K562 (cell line): ENCODE results near the gene RETREG2. TPM values are rescaled to one million over a fixed set of nuclear protein-coding genes. Genes with fewer than 3 reads are reported as not detected.

Source experiments
- CHD4 ChIP-seq: fragments of 200-600 bp; sonication (generic); IDR thresholded peaks from 3 replicates; pipeline ENCODE4 v1.6.1; 2012; ENCODE audit warnings: low read depth, mild to moderate bottlenecking, mixed read lengths, low read length, inconsistent platforms; ENCODE audit not compliant: insufficient read depth, insufficient replicate concordance, poor library complexity, severe bottlenecking
- ILF3 ChIP-seq: fragments of 450-650 bp; IDR thresholded peaks from 2 replicates; pipeline ENCODE4 v1.6.1; 2018; ENCODE audit warnings: antibody characterized with exemption, mild to moderate bottlenecking, moderate library complexity, borderline replicate concordance
- NFXL1 ChIP-seq: fragments of 450-650 bp; formaldehyde crosslinking; IDR thresholded peaks from 2 replicates; pipeline ENCODE4 v1.4.0; 2021; ENCODE audit warnings: mild to moderate bottlenecking
- RBM14 ChIP-seq: fragments of 200-400 bp; formaldehyde crosslinking; IDR thresholded peaks from 2 replicates; pipeline ENCODE4 v1.6.1; 2018; ENCODE audit warnings: low read depth, mild to moderate bottlenecking, low read length, moderate library complexity, borderline replicate concordance; ENCODE audit not compliant: insufficient read depth
- THRAP3 ChIP-seq: fragments of 450-650 bp; IDR thresholded peaks from 2 replicates; pipeline ENCODE4 v1.6.1; 2016; ENCODE audit warnings: mild to moderate bottlenecking, inconsistent platforms, borderline replicate concordance
- ZFX ChIP-seq: sonication (generic); formaldehyde crosslinking; IDR thresholded peaks from 2 replicates; pipeline ENCODE4 v1.8.0; 2022; ENCODE audit warnings: mild to moderate bottlenecking, missing genetic modification reagents, moderate library complexity
- ZNF780A ChIP-seq: fragments of 250-450 bp; sonication (Bioruptor Pico); IDR thresholded peaks from 2 replicates; pipeline ENCODE4 v1.5.0; 2021; ENCODE audit warnings: mild to moderate bottlenecking
- polyA plus RNA-seq, 8 experiments: library from polyadenylated mRNA; depleted of rRNA in 4 of 8; stranded (reverse) in 5 of 8; unstranded in 3 of 8; fragments of >200 nt; fragmentation: Nextera tagmentation in 2 of 8; fragmentation: Illumina TruSeq in 1 of 8; extraction: Ambion mirVana in 2 of 8; extraction: Trizol in 1 of 8; gene quantifications; 2 replicates each; pipeline versions ENCODE4 v1.2.1 to v1.2.3, GENCODE V29; 2011 to 2014; ENCODE audit warnings: inconsistent platforms in 1 of 8, missing spikeins in 1 of 8
- total RNA-seq, 7 experiments: library from RNA; depleted of rRNA in 6 of 7; stranded (reverse); fragments of >200 nt in 6 of 7; fragmentation: Illumina TruSeq in 2 of 7; extraction: Trizol in 2 of 7; gene quantifications; 2 replicates each; pipeline versions ENCODE4 v1.2.1 to v1.2.3, GENCODE V29; 2011 to 2021; ENCODE audit warnings: low replicate concordance in 1 of 7
- TF ChIP-seq, protein P1 (sequence below): fragments of 450-650 bp; IDR thresholded peaks from 2 replicates; pipeline ENCODE4 v1.6.1; 2016; ENCODE audit warnings: mild to moderate bottlenecking, moderate library complexity
- TF ChIP-seq, protein P2 (sequence below), 2 experiments: fragments of 450-650 bp; IDR thresholded peaks; 2 replicates each; pipeline ENCODE4 v1.6.1; 2018; ENCODE audit warnings: mild to moderate bottlenecking in 2 of 2, low read depth in 1 of 2; ENCODE audit not compliant: partially characterized antibody in 2 of 2

The RETREG2 gene
- total and polyA plus RNA-seq, 9 of the 15 experiments (the other 6 are each of a cell fraction or from before 2014, with no cell fraction given) = 4.9 to 40.1 (median 19.2) TPM

DNA sequence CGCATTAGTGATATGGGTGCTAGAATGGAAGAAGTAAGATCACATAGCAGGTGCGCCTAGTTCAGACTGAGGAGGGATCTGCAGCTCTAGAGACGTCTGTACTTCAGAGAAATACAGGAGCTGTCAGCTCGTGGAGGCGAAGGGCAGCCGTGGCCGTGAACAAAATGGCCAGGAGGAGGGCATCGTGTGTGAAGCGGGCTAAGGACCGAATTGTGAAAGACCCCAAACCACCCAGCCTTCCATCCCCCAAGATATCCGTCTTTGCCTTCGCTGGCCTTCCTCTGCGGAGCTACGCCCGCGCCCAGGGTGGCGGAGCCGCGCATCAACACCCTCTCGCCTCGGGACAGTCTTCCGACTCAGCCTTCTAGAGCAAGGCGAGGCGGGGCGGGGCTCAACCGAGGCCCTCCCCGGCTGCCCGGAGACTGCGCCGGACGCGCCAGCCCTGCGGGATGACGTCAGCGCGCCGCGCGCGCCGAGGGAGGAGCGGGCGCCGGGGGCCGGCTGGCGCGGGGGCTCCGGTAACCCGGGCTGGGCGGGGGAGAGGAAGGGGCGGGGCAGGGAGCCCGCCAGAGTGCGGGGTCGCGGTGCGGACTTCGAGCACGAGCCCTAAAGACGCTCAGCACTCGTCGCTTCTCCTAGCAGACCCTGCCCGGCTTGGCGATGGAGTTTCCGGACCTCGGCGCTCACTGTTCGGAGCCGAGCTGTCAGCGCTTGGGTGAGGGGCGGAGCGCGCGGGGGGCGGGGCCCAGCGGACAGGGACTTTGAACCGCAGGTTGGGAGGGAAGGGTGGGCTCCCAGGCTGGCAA, 28.5 kb downstream of the RETREG2 start, which contains the start of gene ZFAND2B (continued):
- TF ChIP-seq, protein P1, sequence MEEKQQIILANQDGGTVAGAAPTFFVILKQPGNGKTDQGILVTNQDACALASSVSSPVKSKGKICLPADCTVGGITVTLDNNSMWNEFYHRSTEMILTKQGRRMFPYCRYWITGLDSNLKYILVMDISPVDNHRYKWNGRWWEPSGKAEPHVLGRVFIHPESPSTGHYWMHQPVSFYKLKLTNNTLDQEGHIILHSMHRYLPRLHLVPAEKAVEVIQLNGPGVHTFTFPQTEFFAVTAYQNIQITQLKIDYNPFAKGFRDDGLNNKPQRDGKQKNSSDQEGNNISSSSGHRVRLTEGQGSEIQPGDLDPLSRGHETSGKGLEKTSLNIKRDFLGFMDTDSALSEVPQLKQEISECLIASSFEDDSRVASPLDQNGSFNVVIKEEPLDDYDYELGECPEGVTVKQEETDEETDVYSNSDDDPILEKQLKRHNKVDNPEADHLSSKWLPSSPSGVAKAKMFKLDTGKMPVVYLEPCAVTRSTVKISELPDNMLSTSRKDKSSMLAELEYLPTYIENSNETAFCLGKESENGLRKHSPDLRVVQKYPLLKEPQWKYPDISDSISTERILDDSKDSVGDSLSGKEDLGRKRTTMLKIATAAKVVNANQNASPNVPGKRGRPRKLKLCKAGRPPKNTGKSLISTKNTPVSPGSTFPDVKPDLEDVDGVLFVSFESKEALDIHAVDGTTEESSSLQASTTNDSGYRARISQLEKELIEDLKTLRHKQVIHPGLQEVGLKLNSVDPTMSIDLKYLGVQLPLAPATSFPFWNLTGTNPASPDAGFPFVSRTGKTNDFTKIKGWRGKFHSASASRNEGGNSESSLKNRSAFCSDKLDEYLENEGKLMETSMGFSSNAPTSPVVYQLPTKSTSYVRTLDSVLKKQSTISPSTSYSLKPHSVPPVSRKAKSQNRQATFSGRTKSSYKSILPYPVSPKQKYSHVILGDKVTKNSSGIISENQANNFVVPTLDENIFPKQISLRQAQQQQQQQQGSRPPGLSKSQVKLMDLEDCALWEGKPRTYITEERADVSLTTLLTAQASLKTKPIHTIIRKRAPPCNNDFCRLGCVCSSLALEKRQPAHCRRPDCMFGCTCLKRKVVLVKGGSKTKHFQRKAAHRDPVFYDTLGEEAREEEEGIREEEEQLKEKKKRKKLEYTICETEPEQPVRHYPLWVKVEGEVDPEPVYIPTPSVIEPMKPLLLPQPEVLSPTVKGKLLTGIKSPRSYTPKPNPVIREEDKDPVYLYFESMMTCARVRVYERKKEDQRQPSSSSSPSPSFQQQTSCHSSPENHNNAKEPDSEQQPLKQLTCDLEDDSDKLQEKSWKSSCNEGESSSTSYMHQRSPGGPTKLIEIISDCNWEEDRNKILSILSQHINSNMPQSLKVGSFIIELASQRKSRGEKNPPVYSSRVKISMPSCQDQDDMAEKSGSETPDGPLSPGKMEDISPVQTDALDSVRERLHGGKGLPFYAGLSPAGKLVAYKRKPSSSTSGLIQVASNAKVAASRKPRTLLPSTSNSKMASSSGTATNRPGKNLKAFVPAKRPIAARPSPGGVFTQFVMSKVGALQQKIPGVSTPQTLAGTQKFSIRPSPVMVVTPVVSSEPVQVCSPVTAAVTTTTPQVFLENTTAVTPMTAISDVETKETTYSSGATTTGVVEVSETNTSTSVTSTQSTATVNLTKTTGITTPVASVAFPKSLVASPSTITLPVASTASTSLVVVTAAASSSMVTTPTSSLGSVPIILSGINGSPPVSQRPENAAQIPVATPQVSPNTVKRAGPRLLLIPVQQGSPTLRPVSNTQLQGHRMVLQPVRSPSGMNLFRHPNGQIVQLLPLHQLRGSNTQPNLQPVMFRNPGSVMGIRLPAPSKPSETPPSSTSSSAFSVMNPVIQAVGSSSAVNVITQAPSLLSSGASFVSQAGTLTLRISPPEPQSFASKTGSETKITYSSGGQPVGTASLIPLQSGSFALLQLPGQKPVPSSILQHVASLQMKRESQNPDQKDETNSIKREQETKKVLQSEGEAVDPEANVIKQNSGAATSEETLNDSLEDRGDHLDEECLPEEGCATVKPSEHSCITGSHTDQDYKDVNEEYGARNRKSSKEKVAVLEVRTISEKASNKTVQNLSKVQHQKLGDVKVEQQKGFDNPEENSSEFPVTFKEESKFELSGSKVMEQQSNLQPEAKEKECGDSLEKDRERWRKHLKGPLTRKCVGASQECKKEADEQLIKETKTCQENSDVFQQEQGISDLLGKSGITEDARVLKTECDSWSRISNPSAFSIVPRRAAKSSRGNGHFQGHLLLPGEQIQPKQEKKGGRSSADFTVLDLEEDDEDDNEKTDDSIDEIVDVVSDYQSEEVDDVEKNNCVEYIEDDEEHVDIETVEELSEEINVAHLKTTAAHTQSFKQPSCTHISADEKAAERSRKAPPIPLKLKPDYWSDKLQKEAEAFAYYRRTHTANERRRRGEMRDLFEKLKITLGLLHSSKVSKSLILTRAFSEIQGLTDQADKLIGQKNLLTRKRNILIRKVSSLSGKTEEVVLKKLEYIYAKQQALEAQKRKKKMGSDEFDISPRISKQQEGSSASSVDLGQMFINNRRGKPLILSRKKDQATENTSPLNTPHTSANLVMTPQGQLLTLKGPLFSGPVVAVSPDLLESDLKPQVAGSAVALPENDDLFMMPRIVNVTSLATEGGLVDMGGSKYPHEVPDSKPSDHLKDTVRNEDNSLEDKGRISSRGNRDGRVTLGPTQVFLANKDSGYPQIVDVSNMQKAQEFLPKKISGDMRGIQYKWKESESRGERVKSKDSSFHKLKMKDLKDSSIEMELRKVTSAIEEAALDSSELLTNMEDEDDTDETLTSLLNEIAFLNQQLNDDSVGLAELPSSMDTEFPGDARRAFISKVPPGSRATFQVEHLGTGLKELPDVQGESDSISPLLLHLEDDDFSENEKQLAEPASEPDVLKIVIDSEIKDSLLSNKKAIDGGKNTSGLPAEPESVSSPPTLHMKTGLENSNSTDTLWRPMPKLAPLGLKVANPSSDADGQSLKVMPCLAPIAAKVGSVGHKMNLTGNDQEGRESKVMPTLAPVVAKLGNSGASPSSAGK = peak; percentile 43
- TF ChIP-seq RBM14 = no peak
- no peak for TF ChIP-seq THRAP3
- TF ChIP-seq CHD4 = no peak
- peak; percentile 72 for TF ChIP-seq ZFX (CRISPR knock-in tag)
- TF ChIP-seq ZNF780A = no peak
- TF ChIP-seq, protein P2, sequence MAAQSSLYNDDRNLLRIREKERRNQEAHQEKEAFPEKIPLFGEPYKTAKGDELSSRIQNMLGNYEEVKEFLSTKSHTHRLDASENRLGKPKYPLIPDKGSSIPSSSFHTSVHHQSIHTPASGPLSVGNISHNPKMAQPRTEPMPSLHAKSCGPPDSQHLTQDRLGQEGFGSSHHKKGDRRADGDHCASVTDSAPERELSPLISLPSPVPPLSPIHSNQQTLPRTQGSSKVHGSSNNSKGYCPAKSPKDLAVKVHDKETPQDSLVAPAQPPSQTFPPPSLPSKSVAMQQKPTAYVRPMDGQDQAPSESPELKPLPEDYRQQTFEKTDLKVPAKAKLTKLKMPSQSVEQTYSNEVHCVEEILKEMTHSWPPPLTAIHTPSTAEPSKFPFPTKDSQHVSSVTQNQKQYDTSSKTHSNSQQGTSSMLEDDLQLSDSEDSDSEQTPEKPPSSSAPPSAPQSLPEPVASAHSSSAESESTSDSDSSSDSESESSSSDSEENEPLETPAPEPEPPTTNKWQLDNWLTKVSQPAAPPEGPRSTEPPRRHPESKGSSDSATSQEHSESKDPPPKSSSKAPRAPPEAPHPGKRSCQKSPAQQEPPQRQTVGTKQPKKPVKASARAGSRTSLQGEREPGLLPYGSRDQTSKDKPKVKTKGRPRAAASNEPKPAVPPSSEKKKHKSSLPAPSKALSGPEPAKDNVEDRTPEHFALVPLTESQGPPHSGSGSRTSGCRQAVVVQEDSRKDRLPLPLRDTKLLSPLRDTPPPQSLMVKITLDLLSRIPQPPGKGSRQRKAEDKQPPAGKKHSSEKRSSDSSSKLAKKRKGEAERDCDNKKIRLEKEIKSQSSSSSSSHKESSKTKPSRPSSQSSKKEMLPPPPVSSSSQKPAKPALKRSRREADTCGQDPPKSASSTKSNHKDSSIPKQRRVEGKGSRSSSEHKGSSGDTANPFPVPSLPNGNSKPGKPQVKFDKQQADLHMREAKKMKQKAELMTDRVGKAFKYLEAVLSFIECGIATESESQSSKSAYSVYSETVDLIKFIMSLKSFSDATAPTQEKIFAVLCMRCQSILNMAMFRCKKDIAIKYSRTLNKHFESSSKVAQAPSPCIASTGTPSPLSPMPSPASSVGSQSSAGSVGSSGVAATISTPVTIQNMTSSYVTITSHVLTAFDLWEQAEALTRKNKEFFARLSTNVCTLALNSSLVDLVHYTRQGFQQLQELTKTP (IDR thresholded peaks at IDR 0.05; ENCODE audit: low read depth in 1 of 2, partially characterized antibody in 2 of 2) = no peak
- TF ChIP-seq NFXL1 (CRISPR knock-in tag) = no peak
- TF ChIP-seq ILF3 = no peak
